ENCODE measurements around the gene USP19.

The USP19 gene

GRCh38 chr3:49162751-49163419, 42.3 kb upstream of the USP19 start:
- H3K4me2 ChIP-seq (ENCODE audit: low read depth, low read length, poor library complexity, severe bottlenecking) = no peak overlapping the region
- no peaks in the 10 kb centered on the region for H3F3A ChIP-seq (ENCODE audit: insufficient read depth)
- no peak overlapping the region for H2AFZ ChIP-seq (ENCODE audit: low read depth, low read length, severe bottlenecking)
- H3K9me2 ChIP-seq (replicated peaks; ENCODE audit: insufficient read depth, low read length) = no peaks in the 10 kb centered on the region
- no peaks in the 10 kb centered on the region for H3K27me3 ChIP-seq (ENCODE audit: low read length)
- H3K36me3 ChIP-seq (ENCODE audit: low read length) = no peaks in the 10 kb centered on the region
- no peaks in the 10 kb centered on the region for H4K20me1 ChIP-seq (ENCODE audit: low read depth, low read length)
- no peak overlapping the region for H3K27ac ChIP-seq (ENCODE audit: low read depth, low read length)
- TF ChIP-seq EZH2phosphoT487 (conservative IDR thresholded peaks at IDR 0.05; ENCODE audit: low read length) (no peak), CTCF (IDR thresholded peaks at IDR 0.05; ENCODE audit: insufficient read depth, low read length, poor library complexity, severe bottlenecking) (no peak)
- H3K9ac ChIP-seq (ENCODE audit: low read length) = no peak overlapping the region
- no peaks in the 10 kb centered on the region for H3K9me3 ChIP-seq (ENCODE audit: insufficient read depth, low read length)
- peaks cover 16% of the 10 kb centered on the region for H3K79me2 ChIP-seq (ENCODE audit: insufficient read depth, low read length)
- no peak overlapping the region for H3K4me3 ChIP-seq (ENCODE audit: insufficient read depth, low read length, poor library complexity, severe bottlenecking)

- Histone ChIP-seq H3K79me2 (ENCODE audit: insufficient read depth, low read length) (peaks cover 16% of the 10 kb centered on the region), H2AFZ (ENCODE audit: low read depth, low read length, severe bottlenecking) (no peak overlapping the region), H3K9me2 (replicated peaks; ENCODE audit: insufficient read depth, low read length) (no peaks in the 10 kb centered on the region), H4K20me1 (ENCODE audit: low read depth, low read length) (no peaks in the 10 kb centered on the region), H3K4me3 (ENCODE audit: insufficient read depth, low read length, poor library complexity, severe bottlenecking) (no peak overlapping the region), H3F3A (ENCODE audit: insufficient read depth) (no peaks in the 10 kb centered on the region), H3K36me3 (ENCODE audit: low read length) (no peaks in the 10 kb centered on the region), H3K27ac (ENCODE audit: low read depth, low read length) (no peak overlapping the region), H3K4me2 (ENCODE audit: low read depth, low read length, poor library complexity, severe bottlenecking) (no peak overlapping the region), H3K9ac (ENCODE audit: low read length) (no peak overlapping the region), H3K9me3 (ENCODE audit: insufficient read depth, low read length) (no peaks in the 10 kb centered on the region), H3K27me3 (ENCODE audit: low read length) (no peaks in the 10 kb centered on the region)
- TF ChIP-seq EZH2phosphoT487 (conservative IDR thresholded peaks at IDR 0.05; ENCODE audit: low read length) (no peak), CTCF (IDR thresholded peaks at IDR 0.05; ENCODE audit: insufficient read depth, low read length, poor library complexity, severe bottlenecking) (no peak)
Observed at GRCh38 chr3:49161808-49162530, 41.3 kb upstream of the USP19 start.

GRCh38 chr3:49161197-49161596, 40.6 kb upstream of the USP19 start:
- H3K36me3 ChIP-seq (ENCODE audit: low read length) = no peaks in the 10 kb centered on the region
- TF ChIP-seq CTCF (IDR thresholded peaks at IDR 0.05; ENCODE audit: insufficient read depth, low read length, poor library complexity, severe bottlenecking) (no peak), EZH2phosphoT487 (conservative IDR thresholded peaks at IDR 0.05; ENCODE audit: low read length) (no peak)
- H3K4me2 ChIP-seq (ENCODE audit: low read depth, low read length, poor library complexity, severe bottlenecking) = no peak overlapping the region
- H3F3A ChIP-seq (ENCODE audit: insufficient read depth) = no peaks in the 10 kb centered on the region
- H4K20me1 ChIP-seq (ENCODE audit: low read depth, low read length) = no peaks in the 10 kb centered on the region
- peaks cover 16% of the 10 kb centered on the region for H3K79me2 ChIP-seq (ENCODE audit: insufficient read depth, low read length)
- no peaks in the 10 kb centered on the region for H3K9me2 ChIP-seq (replicated peaks; ENCODE audit: insufficient read depth, low read length)
- no peak overlapping the region for H3K9ac ChIP-seq (ENCODE audit: low read length)
- H3K9me3 ChIP-seq (ENCODE audit: insufficient read depth, low read length) = no peaks in the 10 kb centered on the region
- H3K27ac ChIP-seq (ENCODE audit: low read depth, low read length) = no peak overlapping the region
- no peaks in the 10 kb centered on the region for H3K27me3 ChIP-seq (ENCODE audit: low read length)
- H3K4me3 ChIP-seq (ENCODE audit: insufficient read depth, low read length, poor library complexity, severe bottlenecking) = no peak overlapping the region
- H2AFZ ChIP-seq (ENCODE audit: low read depth, low read length, severe bottlenecking) = no peak overlapping the region

All from SU-DHL-6 (cell line).